Hindlimb muscle (tissue), 1 donor: Measurements from ENCODE around the gene ABCB1. TPM values are rescaled to one million over a fixed set of nuclear protein-coding genes. Genes with fewer than 3 reads are reported as not detected.
A peak's percentile ranks its signal among the peaks of the same experiment; 100 is the strongest.
"Not testable (repeated sequence)": the region's sequence is repeated elsewhere in the genome, so short reads cannot be mapped to it uniquely, and the experiment has no call there.

ENCODE experiments used
- DNase-seq: peaks from one replicate; pipeline ENCODE4 v3.0.0-alpha.2; 2013
- polyA plus RNA-seq: library from polyadenylated mRNA; unstranded; fragments of 120-200 nt; gene quantifications from one replicate; pipeline ENCODE4 v1.2.1, GENCODE V29; 2013; ENCODE audit not compliant: insufficient read length

Gene ABCB1
- polyA plus RNA-seq, 1 donor, result 0.41 TPM

DNA sequence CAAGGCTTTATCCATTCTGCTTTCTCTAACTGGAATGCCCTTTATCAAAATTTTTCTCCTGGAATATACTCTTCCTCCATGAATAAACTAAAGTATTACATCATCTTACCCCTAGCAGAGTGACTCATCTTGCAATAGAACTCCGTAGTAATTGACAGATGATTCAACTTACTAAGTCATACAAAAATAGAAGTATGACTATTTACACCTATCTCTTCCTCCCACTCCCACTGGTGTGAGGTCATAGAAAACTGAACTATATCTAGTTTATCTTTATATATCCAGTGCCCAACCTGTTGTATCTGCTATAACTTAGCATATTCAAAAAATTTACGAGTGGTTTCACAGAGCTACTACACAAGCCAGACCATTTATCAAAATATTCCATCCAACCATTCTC lies 26.1 kb downstream of the ABCB1 start:
- no peak for DNase-seq

GRCh38 chr7:87572513-87572912 lies 28.2 kb downstream of the ABCB1 start:
- not testable (repeated sequence) for DNase-seq

GRCh38 chr7:87570178-87570577 lies 30.5 kb downstream of the ABCB1 start:
- no peak for DNase-seq

GRCh38 chr7:87567052-87567451 lies 33.6 kb downstream of the ABCB1 start:
- no peak for DNase-seq

GRCh38 chr7:87566311-87566900 lies 34.3 kb downstream of the ABCB1 start:
- no peak for DNase-seq

- no peak for DNase-seq
Observed at GRCh38 chr7:87565877-87566276, 34.8 kb downstream of the ABCB1 start.

DNA sequence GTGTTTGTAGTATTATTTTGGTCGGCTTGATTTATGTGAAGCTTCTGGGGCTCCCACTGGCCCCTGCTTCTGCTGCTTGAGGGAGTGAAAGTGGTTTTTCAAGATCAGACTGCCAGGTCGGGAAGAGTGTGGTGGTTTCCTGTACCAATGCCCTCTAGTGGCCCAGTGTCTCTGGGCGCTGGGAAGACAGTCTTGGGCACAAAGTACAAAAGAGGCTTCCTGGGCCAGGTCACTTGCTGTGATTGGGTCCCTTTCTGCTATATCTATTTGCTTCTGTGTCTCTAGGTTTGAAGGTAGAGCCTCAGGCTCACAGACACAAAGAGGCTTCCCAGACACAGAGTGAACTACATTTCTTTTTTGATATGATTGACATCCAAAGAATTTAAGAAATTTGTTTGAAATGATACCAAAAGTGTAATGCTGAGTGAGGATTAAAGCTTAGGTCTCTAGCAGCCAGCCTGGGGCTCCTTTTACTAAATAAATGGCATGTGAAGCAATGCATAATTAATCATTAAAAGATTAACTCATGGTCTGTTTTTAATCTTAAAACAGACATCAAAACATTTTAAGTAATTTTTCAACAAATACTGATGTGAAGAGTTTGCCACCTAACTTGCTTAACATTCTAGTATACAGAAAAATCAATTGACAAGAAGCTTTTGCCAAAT lies 36.3 kb downstream of the ABCB1 start:
- no peak for DNase-seq

GRCh38 chr7:87561702-87562101 lies 39.0 kb downstream of the ABCB1 start:
- DNase-seq, result no peak

GRCh38 chr7:87561102-87561501 lies 39.6 kb downstream of the ABCB1 start:
- no peak for DNase-seq

DNA sequence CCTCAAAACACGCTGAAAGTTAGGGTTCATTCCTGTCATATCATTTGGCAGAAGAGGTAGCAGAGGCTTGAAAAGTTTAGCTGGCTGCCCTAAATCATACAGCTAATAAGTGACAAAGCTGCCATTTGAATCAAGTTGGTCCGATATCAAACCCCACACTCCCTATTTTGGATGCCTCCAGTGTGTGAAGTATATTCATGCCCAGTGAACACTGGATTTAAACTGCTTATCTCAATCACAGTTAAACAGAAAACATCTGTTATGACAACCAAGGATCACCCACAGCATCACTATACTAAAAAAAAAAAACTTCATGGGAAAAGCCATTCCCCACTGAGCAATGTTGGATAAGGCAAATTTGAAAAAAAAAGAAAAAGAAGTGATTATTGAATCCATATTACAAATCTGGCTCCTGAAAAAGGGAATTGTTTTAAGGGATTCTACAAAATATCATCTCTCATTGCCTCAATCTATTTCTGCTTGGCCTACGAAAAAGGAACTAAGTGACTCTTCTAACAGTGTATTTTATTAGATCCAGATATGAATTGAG lies 48.3 kb downstream of the ABCB1 start:
- DNase-seq, result no peak

DNA sequence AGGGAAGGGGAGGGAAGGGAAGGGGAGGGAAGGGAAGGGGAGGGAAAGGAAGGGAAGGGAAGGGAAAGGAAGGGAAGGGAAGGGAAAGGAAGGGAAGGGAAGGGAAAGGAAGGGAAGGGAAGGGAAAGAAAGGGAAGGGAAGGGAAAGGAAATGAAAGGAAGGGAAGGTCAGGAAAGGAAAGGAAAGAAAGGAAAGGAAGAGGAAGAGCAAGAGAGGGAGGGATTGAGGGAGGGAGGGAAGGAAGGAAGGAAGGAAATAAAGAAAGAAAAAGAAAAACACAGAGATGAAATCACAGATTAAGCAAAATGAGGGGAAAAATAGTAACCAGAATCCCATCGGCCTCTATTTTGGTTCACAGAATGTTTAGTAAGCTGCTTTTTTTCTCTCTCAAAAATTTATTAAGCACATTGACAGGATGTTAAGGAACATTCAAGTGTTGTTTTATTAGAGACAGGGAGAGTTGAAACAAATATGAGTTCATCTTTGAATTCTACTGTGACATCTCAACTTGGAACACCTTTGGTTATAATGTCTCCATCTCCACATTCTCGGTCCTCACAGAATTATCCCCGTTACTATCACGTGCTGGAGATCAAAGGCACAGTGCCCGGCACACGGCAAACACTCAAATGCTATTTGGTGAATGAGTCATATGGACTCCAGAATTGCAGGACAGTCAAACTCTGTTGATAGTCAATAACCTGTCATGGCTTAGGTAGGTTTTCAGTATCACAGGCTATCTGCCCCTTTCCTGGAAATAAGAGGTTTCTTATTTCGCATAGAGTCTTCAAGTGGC lies 52.4 kb downstream of the ABCB1 start:
- DNase-seq, result no peak

GRCh38 chr7:87545760-87546159 lies 54.9 kb downstream of the ABCB1 start:
- no peak for DNase-seq

DNA sequence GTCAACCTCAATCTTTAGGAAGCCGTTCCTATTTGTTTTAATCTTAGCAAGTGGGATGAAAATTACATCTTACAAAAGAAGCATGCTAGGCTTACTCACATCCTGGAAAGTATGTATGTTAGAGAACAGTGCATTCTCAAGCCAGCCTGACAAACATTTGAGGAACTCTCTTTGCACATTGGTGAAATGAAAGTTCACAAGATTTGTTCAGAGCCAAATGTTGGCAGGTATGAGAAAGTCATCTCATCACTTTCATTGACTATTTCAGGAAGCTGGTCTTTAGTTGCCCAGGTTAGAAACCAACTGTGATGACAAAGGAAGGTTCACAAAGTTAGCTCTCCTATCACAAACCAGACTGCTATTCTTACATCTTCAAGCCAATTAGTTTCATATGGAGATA lies 57.1 kb downstream of the ABCB1 start:
- no peak for DNase-seq

DNA sequence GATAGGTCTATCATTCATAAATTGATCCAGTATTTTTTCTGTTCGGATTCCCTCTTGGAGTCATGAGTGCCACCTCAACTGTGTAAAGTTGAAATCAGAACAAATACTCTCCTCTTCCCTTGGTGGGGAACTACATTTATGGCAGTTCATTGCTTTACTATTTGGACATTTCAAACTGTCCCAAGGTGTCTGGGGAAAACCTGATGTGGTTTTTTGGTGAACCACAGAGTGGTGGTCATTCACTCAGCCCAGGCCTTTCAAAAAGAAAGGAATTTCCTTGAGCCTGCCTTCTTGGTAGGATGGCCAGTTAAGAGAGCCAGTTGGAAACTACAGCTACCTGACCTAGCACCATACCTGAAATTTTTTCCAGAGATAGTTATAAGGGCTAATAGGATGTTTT lies 59.0 kb downstream of the ABCB1 start:
- DNase-seq, result no peak

DNA sequence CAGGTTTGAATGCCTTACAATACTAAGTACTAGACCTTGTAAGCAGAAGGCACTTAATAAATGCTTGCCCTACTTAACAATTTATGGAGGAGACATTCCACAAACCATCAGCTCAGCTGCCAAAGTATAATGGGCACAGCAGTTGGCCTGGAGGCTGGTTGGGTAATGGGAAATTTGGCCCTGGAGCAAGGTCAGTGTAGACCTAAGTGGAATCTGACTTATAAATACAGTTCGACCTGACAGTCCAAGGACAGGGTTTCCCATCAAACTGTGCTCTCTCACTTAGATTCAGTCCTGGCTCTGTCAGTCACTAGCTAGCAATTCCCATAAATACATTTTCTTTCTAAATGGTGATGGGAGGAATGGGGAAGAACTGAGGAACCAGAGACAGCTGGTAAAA lies 62.6 kb downstream of the ABCB1 start:
- DNase-seq, result no peak

DNA sequence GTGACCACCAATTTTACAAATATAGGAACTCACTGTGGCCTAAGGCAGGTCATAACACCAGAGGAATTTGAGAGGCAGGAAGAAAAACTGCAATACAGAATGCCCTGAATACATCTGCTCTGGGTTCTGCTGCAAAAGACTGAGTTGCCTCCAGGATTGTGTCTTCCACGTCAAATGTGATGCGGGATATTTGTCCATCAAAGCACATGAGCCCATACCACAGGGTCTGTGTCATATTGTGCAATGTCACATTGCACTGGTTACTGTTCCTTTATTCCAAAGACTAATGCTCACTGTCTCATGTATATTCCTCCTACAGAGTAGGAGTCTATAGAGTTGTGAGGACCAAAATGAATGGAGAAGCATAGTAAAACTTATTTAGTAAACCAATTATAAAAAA lies 66.6 kb downstream of the ABCB1 start:
- DNase-seq, result no peak

DNA sequence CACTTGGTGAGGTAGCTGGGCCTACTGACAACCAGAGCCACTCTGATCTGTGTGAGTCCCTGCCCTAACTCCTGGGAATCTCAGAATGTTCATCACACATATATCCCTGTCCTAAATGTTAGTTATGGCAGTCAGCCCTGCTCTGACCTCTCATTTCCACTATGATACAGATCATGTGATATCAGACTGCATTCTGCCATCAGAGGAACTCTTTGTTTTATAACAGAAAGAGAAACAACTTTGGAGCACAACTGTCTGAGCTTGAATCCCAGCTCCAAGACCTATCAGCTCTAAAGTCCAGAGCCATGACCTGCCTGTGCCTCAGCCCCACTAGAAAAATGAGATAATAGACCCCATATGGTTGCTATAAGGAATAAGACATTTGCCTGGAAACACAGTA lies 70.6 kb downstream of the ABCB1 start:
- DNase-seq, result no peak

DNA sequence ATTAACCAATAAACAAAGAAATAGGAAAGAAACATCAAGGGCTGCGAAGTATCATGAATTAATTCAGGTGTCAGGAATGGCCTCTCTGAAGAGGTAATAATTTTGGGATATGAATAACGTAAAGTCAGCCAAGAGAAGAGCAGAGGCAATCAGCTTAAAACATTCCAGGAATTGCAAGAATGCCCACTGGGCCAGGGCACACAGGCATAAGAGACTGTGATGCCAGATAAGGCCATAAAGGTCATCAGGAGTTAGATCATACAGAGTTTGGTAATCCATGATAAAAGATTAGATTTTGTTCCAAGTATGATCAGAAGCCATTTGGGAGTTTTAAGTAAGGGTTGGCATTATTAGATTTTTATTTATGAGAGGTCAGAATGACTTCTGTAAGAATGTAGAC lies 72.0 kb downstream of the ABCB1 start:
- no peak for DNase-seq

DNA sequence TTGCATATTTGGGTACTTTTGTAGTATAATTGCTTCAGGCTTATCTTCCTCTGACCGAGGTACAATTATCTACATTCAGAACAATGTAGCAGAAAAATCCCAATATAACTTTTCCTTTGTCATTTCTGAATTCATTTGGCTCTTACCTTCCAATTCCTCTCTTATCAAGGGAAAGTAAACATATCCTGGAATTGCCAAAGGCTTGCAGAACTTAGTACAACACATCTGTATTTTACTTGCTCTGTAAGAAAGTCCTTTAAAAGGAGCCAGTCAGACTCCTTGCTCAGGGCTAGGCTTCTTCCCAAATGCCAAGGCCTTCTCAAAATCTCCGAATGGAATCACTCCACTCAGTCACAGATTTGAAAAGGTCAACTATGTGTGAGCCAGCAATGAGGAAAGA lies 81.9 kb downstream of the ABCB1 start:
- DNase-seq, result no peak

DNA sequence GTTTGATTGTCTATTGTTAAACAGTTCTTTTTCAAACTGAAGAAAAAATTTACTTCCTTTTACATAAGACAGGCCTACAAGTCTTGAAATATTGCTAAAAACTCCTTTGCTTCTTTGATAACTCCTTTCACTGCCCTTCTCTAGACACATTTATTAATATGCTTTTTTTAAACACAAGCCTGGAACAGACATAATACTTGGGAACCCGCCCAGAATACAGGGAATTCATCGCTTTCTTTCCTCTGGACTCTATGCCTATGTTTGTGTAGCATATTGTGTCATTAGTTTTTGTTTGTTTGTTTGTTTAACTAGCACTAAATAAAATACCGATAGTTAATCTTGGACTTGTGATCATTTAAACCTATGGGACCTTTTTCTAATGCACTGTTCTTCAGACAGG lies 82.8 kb downstream of the ABCB1 start:
- DNase-seq, result no peak

DNA sequence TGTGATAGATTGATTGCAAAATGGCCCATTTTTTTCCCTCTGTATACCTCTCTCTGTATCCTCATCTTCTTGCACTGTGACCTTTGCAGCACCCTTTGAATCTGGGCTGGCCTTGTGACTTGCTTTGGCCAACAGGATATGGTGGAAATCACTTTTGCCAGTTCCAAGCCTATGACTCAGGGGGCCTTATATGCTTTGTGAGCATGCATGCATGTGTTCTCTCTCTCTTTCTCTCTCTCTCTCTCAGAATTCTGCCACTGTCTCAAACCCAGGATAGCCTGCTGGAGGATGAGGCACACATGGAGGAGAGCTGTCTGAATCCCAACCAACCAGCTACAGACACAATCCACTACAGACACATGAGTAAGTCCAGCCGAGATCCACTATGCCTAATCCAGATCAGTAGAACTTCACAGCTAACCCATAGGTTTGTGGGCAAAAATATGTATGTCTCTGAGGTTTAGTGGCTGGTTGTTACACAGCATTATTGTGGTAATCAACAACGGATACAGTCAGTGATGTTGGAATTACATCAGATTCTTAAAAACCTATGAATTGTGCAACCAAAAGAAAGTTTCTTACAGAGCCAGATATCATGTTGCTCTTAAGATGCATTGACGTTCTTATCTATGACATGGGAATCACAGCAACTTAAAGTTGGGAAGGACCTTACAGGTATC lies 83.4 kb downstream of the ABCB1 start:
- no peak for DNase-seq

GRCh38 chr7:87513735-87514335 lies 86.8 kb downstream of the ABCB1 start:
- no peak for DNase-seq

- DNase-seq, result peak; percentile 38
Observed at GRCh38 chr7:87512906-87513305, 87.8 kb downstream of the ABCB1 start.
